ENCODE measurements around the gene PAX7. TPM values are rescaled to one million over a fixed set of nuclear protein-coding genes. Genes with fewer than 3 reads are reported as not detected.

The PAX7 gene
- polyA plus RNA-seq, 1 of the 3 experiments (the other 2 are of a cell fraction), result not detected

GRCh38 chr1:18649693-18650370, 19.2 kb downstream of the PAX7 start:
- CTCF ChIA-PET, result interaction anchor here (1.3 kb wide), 1 partner anchor 53 kb away, joined by 10 read pairs; no protein-coding TSS in a partner anchor
- 47% methylated on average over 5 of the region's 5 CpGs for WGBS (ENCODE audit: low lambda C conversion rate)
- no peak overlapping the region for H2AFZ ChIP-seq (ENCODE audit: low read depth)
- H3F3A ChIP-seq (replicated peaks; ENCODE audit: insufficient read depth), result no peaks in the 10 kb centered on the region
- H3K9me2 ChIP-seq, result no peaks in the 10 kb centered on the region
- peaks cover 55% of the 10 kb centered on the region for H3K27me3 ChIP-seq (ENCODE audit: insufficient read depth)
- H3K9ac ChIP-seq, result no peak overlapping the region
- no peaks in the 10 kb centered on the region for H3K36me3 ChIP-seq (replicated peaks in 1 of 2; ENCODE audit: control insufficient read depth in 1 of 2, insufficient read depth in 2 of 2, low read length in 1 of 2)
- H3K9me3 ChIP-seq, result no peaks in the 10 kb centered on the region
- no peaks in the 10 kb centered on the region for H3K79me2 ChIP-seq (ENCODE audit: insufficient read depth)
- no peak overlapping the region for H3K27ac ChIP-seq (ENCODE audit: low read depth in 2 of 2, low read length in 1 of 2)
- H4K20me1 ChIP-seq (ENCODE audit: insufficient read depth), result no peaks in the 10 kb centered on the region
- no peak overlapping the region for H3K4me2 ChIP-seq
- H3K4me3 ChIP-seq (ENCODE audit: low read depth in 2 of 2, low read length in 1 of 2), result no peak overlapping the region
- POLR2A ChIA-PET, result no interaction called here
- TF ChIP-seq RAD21 (IDR thresholded peaks at IDR 0.05; ENCODE audit: low read length) (no peak), RCOR1 (IDR thresholded peaks at IDR 0.05; ENCODE audit: low read length) (no peak), RXRA (IDR thresholded peaks at IDR 0.05; ENCODE audit: borderline replicate concordance, low read depth) (no peak), ZBTB33 (IDR thresholded peaks at IDR 0.05; ENCODE audit: borderline replicate concordance, low read depth) (no peak), CHD2 (IDR thresholded peaks at IDR 0.05; ENCODE audit: low read length, partially characterized antibody) (no peak), ELF1 (IDR thresholded peaks at IDR 0.05) (no peak), GATA2 (CRISPR knock-in tag; IDR thresholded peaks at IDR 0.05) (no peak), SMC3 (IDR thresholded peaks at IDR 0.05; ENCODE audit: low read depth, low read length) (no peak), PBX3 (IDR thresholded peaks at IDR 0.05) (no peak), YY1 (IDR thresholded peaks at IDR 0.05; ENCODE audit: low read depth) (no peak), IRF3 (IDR thresholded peaks at IDR 0.05; ENCODE audit: low read depth, low read length) (no peak), FOXJ3 (CRISPR knock-in tag; IDR thresholded peaks at IDR 0.05) (no peak), NRF1 (IDR thresholded peaks at IDR 0.05; ENCODE audit: low read depth, low read length) (no peak)
- no peaks in the 10 kb centered on the region; a peak in 1 of 4 replicates for H3K4me1 ChIP-seq (ENCODE audit: control insufficient read depth in 1 of 2, insufficient read depth in 2 of 2, low read depth in 1 of 2, low read length in 1 of 2)
- DNase-seq, result peak; percentile 35

GRCh38 chr1:18651713-18652112, 21.1 kb downstream of the PAX7 start:
- Histone ChIP-seq H3K27ac (ENCODE audit: low read depth in 2 of 2, low read length in 1 of 2) (no peak overlapping the region), H3K4me1 (ENCODE audit: control insufficient read depth in 1 of 2, insufficient read depth in 2 of 2, low read depth in 1 of 2, low read length in 1 of 2) (no peaks in the 10 kb centered on the region; a peak in 1 of 4 replicates), H3K4me3 (ENCODE audit: low read depth in 2 of 2, low read length in 1 of 2) (no peak overlapping the region), H3K27me3 (ENCODE audit: insufficient read depth) (peaks cover 37% of the 10 kb centered on the region), H3K9ac (no peak overlapping the region), H3K36me3 (replicated peaks in 1 of 2; ENCODE audit: control insufficient read depth in 1 of 2, insufficient read depth in 2 of 2, low read length in 1 of 2) (no peaks in the 10 kb centered on the region), H3K9me3 (no peaks in the 10 kb centered on the region), H4K20me1 (ENCODE audit: insufficient read depth) (no peaks in the 10 kb centered on the region), H3K79me2 (ENCODE audit: insufficient read depth) (no peaks in the 10 kb centered on the region), H2AFZ (ENCODE audit: low read depth) (no peak overlapping the region), H3F3A (replicated peaks; ENCODE audit: insufficient read depth) (no peaks in the 10 kb centered on the region), H3K4me2 (no peak overlapping the region), H3K9me2 (no peaks in the 10 kb centered on the region)
- ChIA-PET CTCF (interaction anchor here (2.7 kb wide), 1 partner anchor 223 kb away, joined by 8 read pairs; no protein-coding TSS in a partner anchor), POLR2A (no interaction called here)
- TF ChIP-seq FOXM1 (IDR thresholded peaks at IDR 0.05; ENCODE audit: low read depth), result no peak
- no peak for DNase-seq
- WGBS (ENCODE audit: low lambda C conversion rate), result 53% methylated on average over 8 of the region's 8 CpGs

Data from SK-N-SH (cell line).